Ovary (tissue), 3 donors: ENCODE measurements around the gene EBF4.

ENCODE experiments used
- EP300 ChIP-seq: sonication (generic); formaldehyde crosslinking; IDR thresholded peaks from one replicate; pipeline ENCODE4 v1.6.1; 2017; ENCODE audit warnings: antibody characterized with exemption
- TF ChIP-seq, protein P1 (sequence below), 3 donors: fragments of 450-650 bp in 2 of 3; fragments of 200-600 bp in 1 of 3; IDR thresholded peaks; one replicate each; pipeline versions ENCODE4 v1.5.1 to v1.8.0; 2016 to 2022; ENCODE audit warnings: antibody characterized with exemption in 3 of 3, mild to moderate bottlenecking in 1 of 3
- donor health status: DM: no; HTN: no; CAD: no.

DNA sequence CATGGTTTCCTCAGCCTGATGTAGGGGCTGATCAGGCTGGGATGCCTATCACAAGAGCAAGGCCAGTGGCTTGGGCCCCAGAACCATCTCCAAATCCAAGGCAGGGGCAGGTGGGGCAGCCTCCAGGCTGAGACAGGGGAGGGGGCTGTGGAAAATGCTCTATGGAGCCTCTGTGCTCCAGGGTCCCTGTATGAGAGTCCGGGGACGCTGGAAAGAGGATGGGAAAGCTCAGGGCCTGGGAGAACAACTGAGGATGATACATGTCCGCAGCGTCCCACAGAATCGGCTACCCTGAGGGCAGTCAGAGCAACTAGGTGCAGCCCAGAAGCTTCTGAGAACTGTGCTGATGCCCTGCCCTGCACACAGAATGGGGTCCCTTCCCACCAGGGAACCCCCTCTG, 64.4 kb downstream of the EBF4 start:
- TF ChIP-seq EP300: no peak
- TF ChIP-seq, protein P1, sequence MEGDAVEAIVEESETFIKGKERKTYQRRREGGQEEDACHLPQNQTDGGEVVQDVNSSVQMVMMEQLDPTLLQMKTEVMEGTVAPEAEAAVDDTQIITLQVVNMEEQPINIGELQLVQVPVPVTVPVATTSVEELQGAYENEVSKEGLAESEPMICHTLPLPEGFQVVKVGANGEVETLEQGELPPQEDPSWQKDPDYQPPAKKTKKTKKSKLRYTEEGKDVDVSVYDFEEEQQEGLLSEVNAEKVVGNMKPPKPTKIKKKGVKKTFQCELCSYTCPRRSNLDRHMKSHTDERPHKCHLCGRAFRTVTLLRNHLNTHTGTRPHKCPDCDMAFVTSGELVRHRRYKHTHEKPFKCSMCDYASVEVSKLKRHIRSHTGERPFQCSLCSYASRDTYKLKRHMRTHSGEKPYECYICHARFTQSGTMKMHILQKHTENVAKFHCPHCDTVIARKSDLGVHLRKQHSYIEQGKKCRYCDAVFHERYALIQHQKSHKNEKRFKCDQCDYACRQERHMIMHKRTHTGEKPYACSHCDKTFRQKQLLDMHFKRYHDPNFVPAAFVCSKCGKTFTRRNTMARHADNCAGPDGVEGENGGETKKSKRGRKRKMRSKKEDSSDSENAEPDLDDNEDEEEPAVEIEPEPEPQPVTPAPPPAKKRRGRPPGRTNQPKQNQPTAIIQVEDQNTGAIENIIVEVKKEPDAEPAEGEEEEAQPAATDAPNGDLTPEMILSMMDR (IDR thresholded peaks at IDR 0.05): no peak
